NCI-H446 (cell line): Measurements from ENCODE around the gene FOXG1.

Experiments
- DNase-seq, 2 experiments: peaks; one replicate each; lab custom pipeline; 2025; lab: John Stamatoyannopoulos, UW

FOXG1 gene

GRCh38 chr14:28774764-28775735 lies 8.5 kb downstream of the FOXG1 start:
- DNase-seq, result peak; percentile 43 to 87

GRCh38 chr14:28776482-28777266 lies 10.1 kb downstream of the FOXG1 start:
- no peak for DNase-seq

GRCh38 chr14:28777471-28778137 lies 11.0 kb downstream of the FOXG1 start:
- peak; percentile 59 to 71 for DNase-seq

- peak; percentile 59 to 71 for DNase-seq
Measured at GRCh38 chr14:28778138-28779117, 11.8 kb downstream of the FOXG1 start.

- no peak for DNase-seq
Measured at GRCh38 chr14:28779456-28779855, 12.9 kb downstream of the FOXG1 start.

- peak in 1 of 2 experiments; percentile 48 for DNase-seq
Measured at GRCh38 chr14:28780843-28781820, 14.5 kb downstream of the FOXG1 start.

- DNase-seq, result no peak
Measured at GRCh38 chr14:28782301-28782700, 15.7 kb downstream of the FOXG1 start.

- DNase-seq, result no peak
Measured at GRCh38 chr14:28783664-28784063, 17.1 kb downstream of the FOXG1 start.

GRCh38 chr14:28784096-28785048 lies 17.8 kb downstream of the FOXG1 start:
- DNase-seq, result no peak

GRCh38 chr14:28785096-28785952 lies 18.7 kb downstream of the FOXG1 start:
- DNase-seq, result no peak

GRCh38 chr14:28807518-28807917 lies 40.9 kb downstream of the FOXG1 start:
- no peak for DNase-seq

- no peak for DNase-seq
Measured at GRCh38 chr14:28813810-28814209, 47.2 kb downstream of the FOXG1 start.
